Cortex of kidney (tissue), 1 donor: Measurements from ENCODE around the gene MSH3.
"Not testable (repeated sequence)": the region's sequence is repeated elsewhere in the genome, so short reads cannot be mapped to it uniquely, and the experiment has no call there.

Source experiments
- DNase-seq: peaks from one replicate; lab custom pipeline; 2025; lab: John Stamatoyannopoulos, UW

MSH3 gene

DNA sequence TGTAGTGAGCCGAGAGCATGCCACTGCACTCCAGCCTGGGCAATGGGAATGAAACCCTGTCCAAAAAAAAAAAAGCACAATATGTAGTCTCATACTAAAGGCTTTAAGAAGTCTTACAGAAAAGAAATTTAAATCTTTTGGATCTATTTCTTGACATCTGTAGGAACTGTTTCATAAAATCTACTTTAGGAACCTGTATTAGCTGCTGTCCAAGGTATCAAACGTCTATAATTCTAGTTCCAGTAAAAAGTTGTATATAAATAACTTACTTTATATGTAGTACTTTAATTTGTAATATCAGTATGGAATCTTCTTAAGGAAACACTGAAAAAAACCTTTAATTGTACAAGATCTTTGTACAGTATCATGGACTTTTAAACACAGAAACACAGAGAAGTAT lies 199.0 kb downstream of the MSH3 start:
- no peak for DNase-seq

DNA sequence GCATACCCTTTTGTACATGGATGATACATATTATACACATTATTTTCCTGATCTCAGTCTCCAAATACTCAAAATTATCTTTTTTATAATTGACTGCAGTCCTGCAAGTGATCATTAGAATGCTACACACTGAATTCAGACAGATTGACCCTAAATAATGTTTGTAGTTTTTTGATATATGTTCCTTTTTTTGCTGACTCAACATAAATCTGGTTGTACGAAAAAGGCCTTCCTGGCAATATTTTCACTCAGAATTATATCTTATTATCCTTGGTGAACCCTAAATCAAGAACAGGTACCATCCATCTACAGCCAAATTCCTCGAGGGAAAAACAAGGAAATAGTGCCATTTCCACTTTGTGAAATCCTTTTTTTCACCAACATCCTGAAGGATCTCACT lies 200.1 kb downstream of the MSH3 start:
- DNase-seq: no peak

DNA sequence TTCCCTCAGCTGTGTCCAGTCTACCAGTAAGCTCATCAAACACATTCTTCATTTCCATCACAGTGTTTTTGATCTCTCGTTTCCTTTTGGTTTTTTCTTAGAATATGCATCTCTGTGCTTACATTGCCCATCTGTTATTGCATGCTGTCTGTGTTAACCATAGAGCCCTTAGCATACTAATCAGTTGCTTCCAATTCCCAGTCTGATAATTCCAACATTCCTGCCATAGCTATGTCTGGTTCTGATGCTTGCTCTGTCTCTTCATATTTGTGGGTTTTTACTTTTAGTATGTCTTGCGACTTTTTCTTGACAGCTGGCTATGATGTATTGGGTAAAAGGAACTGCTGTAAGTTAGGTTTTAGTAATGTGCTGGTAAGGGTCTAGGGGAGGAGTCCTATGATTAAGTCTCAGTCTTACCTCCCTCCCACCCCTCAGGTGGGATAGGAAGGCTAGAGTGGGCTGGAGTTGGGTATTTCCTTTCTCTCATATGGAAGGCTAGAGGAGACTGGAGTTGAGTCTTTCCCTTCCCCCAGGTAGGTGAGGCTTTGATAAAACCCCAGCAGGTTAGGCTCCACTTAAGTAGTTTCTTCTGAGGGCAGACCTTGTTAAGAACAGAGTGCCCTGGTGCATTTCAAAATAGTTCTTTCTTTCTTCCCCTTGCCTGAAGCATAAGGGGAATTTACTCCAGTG lies 206.6 kb downstream of the MSH3 start:
- DNase-seq: no peak

DNA sequence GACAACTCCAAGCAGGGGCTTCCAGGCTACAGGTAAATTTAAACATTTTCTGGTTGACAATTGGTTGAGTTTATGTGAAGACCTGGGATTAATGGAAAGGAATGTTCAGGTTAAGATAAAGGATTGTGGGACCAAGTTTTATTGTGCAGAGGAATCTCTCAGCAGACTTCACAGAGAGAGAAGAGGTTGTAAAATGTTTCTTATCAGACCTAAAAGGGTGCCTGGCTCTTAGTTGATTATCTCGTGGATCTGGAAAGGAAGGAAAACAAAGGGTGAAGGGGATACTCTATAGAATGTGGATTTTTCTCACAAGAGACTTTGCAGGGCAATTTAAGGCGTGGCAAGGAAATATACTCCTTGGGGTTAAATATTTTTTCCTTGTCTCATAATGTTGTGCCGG lies 209.3 kb downstream of the MSH3 start:
- DNase-seq: no peak

DNA sequence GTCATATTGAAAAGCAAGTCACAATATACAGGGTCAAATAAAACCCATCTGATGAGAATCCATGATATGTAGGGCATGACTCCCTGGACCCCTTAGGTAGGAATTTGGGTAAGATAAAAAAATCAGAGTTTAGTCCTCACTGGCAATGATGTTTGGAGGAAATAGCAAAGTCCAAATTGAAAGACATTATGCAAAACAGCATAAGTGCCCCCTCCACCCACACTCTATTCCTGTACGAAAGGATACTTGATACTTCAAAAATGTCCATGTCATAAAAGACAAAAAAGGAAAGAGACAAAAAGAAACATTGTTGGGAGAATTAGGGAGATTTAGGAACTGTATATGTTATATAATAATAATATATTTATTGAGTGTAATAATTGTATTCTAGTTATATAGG lies 209.7 kb downstream of the MSH3 start:
- no peak for DNase-seq

DNA sequence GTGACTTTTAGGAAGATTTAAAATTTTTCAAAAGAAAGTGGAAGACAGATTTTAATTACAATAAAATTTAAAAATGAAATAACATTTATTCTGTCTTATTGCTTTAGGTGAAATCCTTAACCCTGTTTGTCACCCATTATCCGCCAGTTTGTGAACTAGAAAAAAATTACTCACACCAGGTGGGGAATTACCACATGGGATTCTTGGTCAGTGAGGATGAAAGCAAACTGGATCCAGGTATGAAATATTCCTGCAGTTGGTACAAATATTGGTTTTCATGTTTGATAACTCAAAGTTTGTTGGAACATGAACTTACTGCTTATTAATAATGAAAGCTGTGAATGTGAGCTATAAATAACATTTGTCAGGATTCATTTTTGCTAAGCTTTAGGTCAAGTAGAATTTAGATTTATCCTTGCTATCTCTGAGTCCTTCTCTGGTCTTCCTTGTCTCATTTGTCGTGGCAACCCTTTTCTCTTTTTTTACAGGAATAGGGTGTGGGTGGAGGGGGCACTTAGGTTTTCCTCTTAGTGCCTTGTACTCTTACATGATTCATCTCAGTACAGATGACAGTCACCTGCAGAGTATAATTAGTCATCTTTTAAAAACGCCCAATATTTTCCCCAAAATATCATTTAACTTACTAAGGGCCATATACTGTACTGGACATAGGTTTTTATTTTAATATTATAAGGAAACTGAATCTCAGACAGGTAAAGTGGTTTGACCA lies 210.4 kb downstream of the MSH3 start:
- no peak for DNase-seq

DNA sequence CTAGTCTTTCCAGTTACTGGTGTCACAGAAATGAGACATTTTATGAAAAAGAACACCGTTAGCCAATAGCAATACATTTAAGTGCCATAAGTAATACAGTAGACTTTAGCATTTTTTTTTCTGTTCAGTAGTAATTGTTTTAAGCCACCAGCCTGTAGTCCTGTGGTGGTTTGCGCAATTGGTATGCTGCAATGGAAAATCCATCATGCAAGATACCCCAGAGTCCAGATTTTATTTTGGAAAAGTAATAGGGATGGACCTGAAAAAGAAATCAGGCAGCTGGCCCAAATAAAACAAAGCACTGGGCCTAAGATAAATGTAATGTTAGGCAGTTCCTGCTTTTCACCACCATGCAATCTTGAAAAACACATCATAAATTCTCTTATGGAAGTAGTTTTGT lies 211.1 kb downstream of the MSH3 start:
- no peak for DNase-seq

DNA sequence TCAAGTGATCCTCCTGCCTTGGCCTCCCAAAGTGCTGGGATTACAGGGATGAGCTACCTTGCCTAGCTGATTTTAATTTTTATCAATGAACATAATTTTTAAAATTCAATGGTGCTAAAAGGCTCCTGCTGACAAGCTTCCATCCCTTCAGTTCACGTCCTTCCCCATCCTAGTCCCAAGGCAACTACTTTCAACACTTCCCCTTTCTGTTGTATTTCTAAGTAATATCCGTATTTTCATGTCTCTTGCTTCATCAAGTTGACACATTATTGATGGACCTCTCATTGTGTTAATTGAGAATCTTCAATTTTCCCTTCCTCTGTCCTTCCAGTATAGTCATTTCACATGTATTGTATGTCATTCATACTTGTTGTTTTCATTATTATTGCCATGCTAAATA lies 211.9 kb downstream of the MSH3 start:
- DNase-seq: no peak

DNA sequence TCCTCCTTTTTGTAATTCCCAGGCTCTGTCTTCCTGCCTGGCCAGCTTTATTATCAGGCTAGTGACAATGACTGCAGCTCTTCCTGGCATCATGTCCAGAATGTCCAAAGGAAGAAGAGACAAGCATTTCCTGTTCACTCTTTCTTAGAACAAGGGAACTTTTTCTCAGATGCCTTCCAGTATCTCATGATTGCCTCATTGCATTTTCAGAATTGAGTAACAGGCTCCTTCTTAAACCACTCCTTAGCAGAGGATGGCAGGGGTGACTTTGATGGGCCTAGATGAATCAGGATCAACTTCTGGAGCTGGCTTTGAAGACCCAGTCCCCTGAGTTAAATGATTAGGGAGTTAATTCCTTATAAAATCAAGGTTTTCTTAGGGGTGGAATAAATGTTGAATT lies 212.8 kb downstream of the MSH3 start:
- no peak for DNase-seq

DNA sequence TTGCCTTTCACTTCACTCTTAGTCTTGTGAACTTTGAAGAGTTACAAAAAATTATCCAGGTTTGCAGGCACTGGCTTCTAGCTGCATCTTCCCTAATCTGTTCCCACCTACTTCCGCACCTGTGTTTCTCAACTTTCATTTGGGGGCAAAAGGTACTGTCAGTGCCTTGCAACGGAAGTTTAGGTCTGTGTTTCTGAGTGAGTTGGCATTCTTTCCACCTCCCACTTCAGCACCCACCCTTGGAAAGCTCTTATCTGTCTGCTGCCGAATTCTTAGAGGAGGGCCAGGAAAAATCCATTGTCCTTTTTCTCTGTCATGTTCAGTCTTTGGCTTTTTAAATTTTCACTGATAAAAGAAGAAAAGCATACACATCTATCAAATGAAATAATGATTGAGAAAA lies 216.0 kb downstream of the MSH3 start:
- no peak for DNase-seq

DNA sequence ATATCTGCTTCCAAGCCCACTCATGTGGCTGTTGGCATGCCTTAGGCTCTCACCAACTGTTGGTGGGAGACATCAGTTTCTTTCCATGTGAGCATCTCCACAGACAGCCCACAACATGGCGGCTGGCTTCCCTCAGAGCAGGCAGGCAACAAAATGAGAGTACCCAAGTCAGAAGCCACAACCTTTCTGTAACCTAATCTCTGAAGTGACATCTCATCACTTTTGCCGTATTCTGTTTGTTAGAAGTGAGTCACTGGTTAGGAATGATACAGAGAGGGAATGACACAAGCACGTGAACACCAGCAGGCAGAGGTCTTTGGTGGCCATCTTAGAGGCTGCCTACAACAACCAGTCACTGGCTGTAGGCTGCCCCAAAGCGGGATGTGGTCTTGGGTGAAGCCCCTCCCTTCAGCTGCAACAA lies 217.1 kb downstream of the MSH3 start:
- no peak for DNase-seq

DNA sequence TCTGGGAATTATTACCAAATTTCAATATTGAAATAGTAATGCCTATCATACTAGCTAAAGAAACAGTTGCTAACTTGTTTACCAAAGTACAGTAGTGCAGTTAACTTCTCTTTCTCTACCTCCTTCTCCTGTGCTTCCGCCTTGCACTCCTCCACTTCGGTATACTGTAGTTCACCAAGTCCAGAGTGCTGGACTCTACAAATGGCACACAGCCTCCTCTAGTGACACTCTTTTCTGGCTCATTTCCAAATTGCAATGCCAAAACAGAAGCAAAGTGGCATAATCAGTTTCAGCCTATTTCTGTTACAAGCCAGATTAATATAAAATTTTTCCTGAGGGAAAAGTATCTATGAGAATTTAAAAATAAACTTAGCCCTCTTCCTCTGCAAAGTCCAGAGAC lies 219.7 kb downstream of the MSH3 start:
- DNase-seq: no peak

DNA sequence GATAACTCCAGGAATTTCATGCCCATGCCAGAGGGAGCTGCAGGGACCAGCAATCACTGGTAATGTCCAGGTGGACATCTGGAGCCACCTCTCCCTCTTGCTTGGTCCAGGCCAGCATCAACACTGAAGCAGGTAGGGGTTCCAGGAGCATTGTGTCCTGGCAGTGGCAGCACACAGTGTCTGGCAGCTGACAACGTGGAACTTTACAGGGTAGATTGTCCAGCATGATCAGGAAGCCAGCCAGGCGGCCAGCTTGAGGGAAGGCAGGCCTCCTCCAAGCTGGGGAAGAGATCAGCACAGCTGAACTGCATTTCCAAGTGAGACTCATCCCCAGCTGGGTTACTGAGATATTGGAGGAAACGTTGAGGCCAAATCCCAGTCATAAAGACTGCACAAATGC lies 223.1 kb downstream of the MSH3 start:
- DNase-seq: no peak

DNA sequence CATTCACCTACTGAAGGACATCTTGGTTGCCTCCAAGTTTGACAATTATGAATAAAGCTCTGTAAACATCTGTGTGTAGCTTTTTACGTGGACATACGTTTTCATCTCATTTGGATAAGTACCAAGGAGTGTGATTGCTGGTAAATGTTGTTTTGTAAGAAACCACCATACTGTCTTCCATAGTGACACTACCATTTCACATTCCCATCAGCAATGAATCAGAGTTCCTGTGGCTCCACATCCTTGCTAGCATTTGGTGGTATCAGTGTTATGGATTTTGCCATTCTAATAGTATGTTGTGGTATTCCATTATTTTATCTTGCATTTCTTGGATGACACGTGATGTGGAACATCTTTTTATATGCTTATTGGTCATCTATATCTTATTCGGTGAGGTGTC lies 227.3 kb downstream of the MSH3 start:
- DNase-seq: no peak

DNA sequence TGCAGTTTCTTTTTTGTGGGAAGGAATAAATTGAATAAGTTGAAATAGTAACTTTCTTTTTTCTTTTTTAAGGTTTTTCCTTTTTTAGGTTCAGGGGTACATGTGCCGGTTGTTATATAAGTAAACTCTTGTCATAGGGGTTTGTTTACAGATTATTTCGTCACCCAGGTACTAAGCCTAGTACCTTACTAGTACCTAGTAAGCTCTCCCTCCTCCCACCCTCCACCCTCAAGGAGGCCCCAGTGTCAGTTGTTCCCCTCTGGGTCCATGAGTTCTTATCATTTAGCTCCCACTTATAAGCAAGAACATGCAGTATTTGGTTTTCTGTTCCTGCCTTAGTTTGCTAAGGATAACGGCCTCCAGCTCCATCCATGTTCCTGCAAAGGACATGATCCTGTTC lies 228.9 kb downstream of the MSH3 start:
- not testable (repeated sequence) for DNase-seq

DNA sequence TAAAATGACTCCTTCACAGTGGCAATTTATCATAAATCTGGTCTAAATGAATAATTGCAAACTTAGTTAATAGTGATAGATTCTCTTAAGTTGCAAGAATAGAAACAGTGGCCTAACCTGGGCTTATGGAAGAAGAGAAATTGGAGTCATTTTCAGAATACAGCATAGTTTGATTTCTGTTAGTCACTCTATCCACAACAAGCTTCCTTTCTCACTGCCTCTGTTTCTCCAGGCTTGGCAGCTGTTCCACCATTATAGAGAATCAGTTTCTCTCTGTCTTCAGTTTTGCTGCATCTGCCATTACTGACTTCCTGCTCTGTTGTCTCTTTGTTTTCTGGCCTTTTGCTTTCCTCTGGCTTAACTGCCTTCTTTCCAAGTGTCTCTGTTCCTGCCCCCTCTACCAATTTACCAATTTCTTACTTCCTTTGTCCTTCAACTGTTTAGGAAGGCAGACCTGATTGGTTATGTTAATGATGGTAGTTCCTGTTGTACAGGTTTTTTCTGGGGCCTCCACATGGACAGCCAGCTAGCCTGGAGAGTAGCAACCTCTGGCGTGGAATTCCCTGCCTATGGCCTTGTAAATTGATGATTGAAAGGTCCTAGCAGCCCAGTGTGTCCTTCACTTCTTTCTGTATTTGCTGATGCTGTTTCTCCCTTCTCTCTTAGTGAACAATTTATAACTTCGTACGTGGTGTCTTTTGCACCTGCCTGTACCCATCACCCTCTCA lies 229.8 kb downstream of the MSH3 start:
- no peak for DNase-seq

DNA sequence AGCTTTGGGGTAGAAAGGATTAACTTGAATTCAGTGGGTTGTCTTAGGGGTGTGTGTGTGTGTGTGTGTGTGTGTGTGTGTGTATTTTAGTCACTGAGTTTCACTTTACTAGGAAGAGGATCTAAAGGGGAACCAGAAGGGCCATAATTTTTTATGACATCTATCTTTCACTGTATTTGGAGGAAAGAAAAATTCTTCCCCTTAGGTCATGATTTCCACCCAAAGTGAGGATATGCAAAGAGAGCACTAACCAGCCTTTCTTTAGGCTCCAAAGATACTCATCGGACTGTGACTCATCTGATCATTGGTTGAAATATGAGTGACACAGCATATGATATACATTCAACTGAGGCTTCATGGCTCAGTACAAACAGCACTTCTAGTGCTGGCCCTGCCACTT lies 230.5 kb downstream of the MSH3 start:
- no peak for DNase-seq

DNA sequence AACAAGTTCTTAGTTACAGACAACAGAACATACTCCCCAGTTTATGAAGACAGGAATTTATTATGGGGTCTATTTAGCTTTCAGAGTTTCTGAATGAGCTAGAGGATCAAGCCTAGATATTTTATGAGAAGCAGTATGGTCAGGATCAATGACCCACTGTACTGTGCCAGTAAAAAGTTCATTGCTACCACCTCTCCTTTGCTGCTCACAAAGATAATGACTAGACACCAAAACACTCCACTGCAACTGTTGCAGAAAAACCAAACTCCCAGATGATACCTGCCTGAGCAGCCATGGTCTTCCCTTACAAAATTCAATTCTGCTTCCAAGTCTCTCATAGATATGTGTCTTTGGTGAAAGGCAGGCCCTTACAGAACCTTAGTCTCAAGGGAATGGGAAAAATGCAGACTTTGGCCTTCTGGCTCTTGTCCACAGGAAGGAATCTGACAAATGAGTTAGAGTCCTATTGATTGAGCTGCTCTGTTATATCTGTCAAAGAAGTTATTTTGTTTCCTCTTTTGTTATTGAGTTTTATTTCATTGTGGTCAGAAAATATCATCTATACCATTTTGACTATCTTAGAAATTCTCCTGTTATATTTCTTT lies 231.0 kb downstream of the MSH3 start:
- DNase-seq: no peak

DNA sequence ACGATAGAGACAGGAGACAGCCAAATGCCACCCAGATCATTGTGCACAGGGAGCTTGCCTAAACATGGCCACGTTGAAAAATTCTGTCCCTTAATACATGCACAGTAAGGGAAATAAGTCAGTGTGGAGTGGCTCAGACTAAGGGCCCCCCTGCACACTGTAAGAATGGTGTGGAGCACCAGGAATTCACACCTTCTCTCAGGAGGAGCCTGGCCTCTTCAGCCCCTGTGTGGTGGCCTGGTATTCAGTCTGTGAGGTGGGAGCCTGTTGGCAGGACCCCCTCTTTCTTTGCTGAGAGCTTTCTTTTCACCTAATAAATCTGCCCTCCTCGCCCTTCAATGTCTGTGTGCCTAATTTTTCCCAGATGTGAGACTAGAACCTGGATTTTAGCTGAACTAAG lies 239.6 kb downstream of the MSH3 start:
- no peak for DNase-seq

DNA sequence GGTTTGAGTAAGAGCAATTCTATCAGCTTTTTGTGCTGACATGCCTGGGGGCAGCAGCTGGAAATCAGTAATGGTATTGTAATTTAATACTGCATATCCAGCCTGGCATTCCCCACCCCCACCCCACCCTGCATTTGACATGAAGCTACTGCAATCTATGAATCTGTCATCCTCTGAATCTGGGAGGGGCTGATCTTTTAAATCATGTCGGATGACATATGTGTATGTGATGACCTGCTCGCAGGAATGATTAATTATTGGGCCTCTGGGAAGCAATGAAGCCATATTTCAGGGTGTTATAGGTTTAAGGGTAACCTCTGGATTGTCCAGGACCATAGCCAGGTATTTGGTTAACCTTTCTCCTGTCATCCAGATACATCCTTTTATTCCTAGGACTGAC lies 241.1 kb downstream of the MSH3 start:
- no peak for DNase-seq

DNA sequence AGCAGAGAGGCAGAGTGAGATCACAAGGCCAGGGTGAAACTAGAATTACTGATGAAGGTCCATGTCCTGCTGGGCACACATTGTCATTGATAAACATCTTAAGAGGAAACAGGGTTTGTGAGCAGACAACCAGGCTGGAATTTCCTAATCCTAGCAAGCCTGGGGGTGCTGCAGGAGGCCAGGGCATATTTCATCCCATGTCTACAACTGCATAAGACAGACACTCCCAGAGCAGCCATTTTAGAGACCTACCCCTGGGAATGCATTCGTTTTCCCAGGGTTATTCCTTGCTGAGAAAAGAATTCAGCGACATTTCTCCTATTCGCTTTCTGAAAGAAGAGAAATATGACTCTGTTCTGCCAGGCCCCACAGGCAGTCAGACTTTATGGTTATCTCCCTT lies 248.2 kb downstream of the MSH3 start:
- not testable (repeated sequence) for DNase-seq

DNA sequence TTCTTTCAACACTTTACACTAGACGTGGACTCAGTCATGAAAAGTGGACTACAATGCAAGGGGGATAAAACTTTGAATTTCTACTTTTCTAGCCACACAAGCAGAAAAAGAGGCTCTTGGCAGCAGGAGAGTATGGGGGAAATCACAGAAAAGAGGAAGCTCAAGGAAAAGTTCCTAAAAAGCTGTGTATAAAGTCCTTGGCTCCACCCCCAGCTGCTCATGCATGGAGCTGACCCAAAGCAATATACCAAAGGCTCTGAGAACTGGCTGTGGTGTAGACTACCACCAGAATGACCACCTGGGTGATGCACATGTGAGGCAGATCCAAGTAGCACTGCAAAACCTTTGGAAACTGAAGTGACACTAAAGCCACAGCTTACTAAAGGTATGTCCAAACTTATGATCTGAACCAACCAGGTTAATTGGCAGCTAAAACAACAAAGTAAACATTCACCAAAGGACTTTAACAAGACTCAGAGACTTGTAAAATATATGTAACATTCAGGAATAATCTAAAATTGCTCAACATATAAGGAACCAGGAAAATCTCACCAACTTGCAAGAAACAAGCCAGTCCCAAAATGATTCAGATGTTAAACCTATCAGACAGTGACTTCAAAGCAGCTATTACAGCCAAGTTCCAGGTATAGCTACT lies 250.2 kb downstream of the MSH3 start:
- no peak for DNase-seq
